Measurements from ENCODE around the gene KLK8.

- TF ChIP-seq EP300 (IDR thresholded peaks at IDR 0.05; ENCODE audit: borderline replicate concordance in 1 of 2, low read depth in 1 of 2, low read length in 1 of 2), result no peak
- TF ChIP-seq, protein P1, sequence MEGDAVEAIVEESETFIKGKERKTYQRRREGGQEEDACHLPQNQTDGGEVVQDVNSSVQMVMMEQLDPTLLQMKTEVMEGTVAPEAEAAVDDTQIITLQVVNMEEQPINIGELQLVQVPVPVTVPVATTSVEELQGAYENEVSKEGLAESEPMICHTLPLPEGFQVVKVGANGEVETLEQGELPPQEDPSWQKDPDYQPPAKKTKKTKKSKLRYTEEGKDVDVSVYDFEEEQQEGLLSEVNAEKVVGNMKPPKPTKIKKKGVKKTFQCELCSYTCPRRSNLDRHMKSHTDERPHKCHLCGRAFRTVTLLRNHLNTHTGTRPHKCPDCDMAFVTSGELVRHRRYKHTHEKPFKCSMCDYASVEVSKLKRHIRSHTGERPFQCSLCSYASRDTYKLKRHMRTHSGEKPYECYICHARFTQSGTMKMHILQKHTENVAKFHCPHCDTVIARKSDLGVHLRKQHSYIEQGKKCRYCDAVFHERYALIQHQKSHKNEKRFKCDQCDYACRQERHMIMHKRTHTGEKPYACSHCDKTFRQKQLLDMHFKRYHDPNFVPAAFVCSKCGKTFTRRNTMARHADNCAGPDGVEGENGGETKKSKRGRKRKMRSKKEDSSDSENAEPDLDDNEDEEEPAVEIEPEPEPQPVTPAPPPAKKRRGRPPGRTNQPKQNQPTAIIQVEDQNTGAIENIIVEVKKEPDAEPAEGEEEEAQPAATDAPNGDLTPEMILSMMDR (IDR thresholded peaks at IDR 0.05), result no peak
- TF ChIP-seq GATA2 (CRISPR knock-in tag; IDR thresholded peaks at IDR 0.05), result no peak
- TF ChIP-seq TCF12 (IDR thresholded peaks at IDR 0.05), result no peak
- TF ChIP-seq SIN3A (IDR thresholded peaks at IDR 0.05; ENCODE audit: borderline replicate concordance, low read depth, low read length), result no peak
- TF ChIP-seq USF2 (IDR thresholded peaks at IDR 0.05; ENCODE audit: borderline replicate concordance, low read depth, low read length), result no peak
- no peak for TF ChIP-seq POLR2AphosphoS5 (IDR thresholded peaks at IDR 0.05; ENCODE audit: low read depth, low read length)
Observed at GRCh38 chr19:50968716-50969412, 32.5 kb downstream of the KLK8 start.

Data from SK-N-SH (cell line).